Activated T-cell treated with anti-CD3 and anti-CD28 coated beads for 4 hours (primary cell): ENCODE measurements around the gene SETD3.

ENCODE experiments used
- DNase-seq: peaks from one replicate; pipeline ENCODE4 v3.0.0-alpha.2; 2020

The SETD3 gene

GRCh38 chr14:99384450-99385417, 95.9 kb downstream of the SETD3 start:
- DNase-seq: no peak

- DNase-seq: no peak
These were observed 96.9 kb downstream of the SETD3 start for GRCh38 chr14:99383472-99384449.

GRCh38 chr14:99382781-99383471, 97.7 kb downstream of the SETD3 start:
- no peak for DNase-seq

GRCh38 chr14:99382071-99382470, 98.6 kb downstream of the SETD3 start:
- no peak for DNase-seq

- no peak for DNase-seq
These were observed 99.0 kb downstream of the SETD3 start for GRCh38 chr14:99381688-99382060.

GRCh38 chr14:99380991-99381687, 99.5 kb downstream of the SETD3 start:
- DNase-seq: no peak

- no peak for DNase-seq
These were observed 100.3 kb downstream of the SETD3 start for GRCh38 chr14:99380402-99380801.

- DNase-seq: no peak
These were observed 101.9 kb downstream of the SETD3 start for GRCh38 chr14:99378782-99379214.

GRCh38 chr14:99377951-99378350, 102.7 kb downstream of the SETD3 start:
- DNase-seq: no peak

- no peak for DNase-seq
These were observed 105.7 kb downstream of the SETD3 start for GRCh38 chr14:99374964-99375363.

- no peak for DNase-seq
These were observed 116.9 kb downstream of the SETD3 start for GRCh38 chr14:99363616-99364290.

GRCh38 chr14:99363051-99363450, 117.6 kb downstream of the SETD3 start:
- no peak for DNase-seq

- no peak for DNase-seq
These were observed 119.0 kb downstream of the SETD3 start for GRCh38 chr14:99361596-99362215.

- no peak for DNase-seq
These were observed 119.7 kb downstream of the SETD3 start for GRCh38 chr14:99360774-99361595.

GRCh38 chr14:99359906-99360305, 120.8 kb downstream of the SETD3 start:
- DNase-seq: no peak

- DNase-seq: no peak
These were observed 122.7 kb downstream of the SETD3 start for GRCh38 chr14:99357916-99358390.

GRCh38 chr14:99357151-99357915, 123.3 kb downstream of the SETD3 start:
- DNase-seq: no peak

- DNase-seq: no peak
These were observed 124.5 kb downstream of the SETD3 start for GRCh38 chr14:99356031-99356608.
